A549 (cell line): Measurements from ENCODE around the gene HOXB8. TPM values are rescaled to one million over a fixed set of nuclear protein-coding genes. Genes with fewer than 3 reads are reported as not detected.
A peak's percentile ranks its signal among the peaks of the same experiment; 100 is the strongest.

Source experiments
- ATAC-seq, 2 experiments: fragments of 200-7000 bp in 1 of 2; fragments of >200 bp in 1 of 2; cut with Nextera tagmentation in 1 of 2; cut with Tn5 transposase in 1 of 2; 3 replicates each; pipeline versions ENCODE4 v1.8.0 to v1.9.1; 2018 to 2020; ENCODE audit warnings: mild to moderate bottlenecking in 1 of 2, moderate library complexity in 1 of 2
- CTCF ChIA-PET: fragments of 300-600 bp; sonication (Branson Sonifier 250); formaldehyde crosslinking; extraction: SDS; loops from one replicate; lab custom pipeline; 2021; ENCODE audit warnings: antibody characterized with exemption, inconsistent platforms; lab: Yijun Ruan, JAX
- POLR2A ChIA-PET: fragments of 350-600 bp; formaldehyde crosslinking; extraction: SDS; loops from one replicate; lab custom pipeline; 2021; ENCODE audit warnings: antibody characterized with exemption, inconsistent platforms; lab: Yijun Ruan, JAX
- DNase-seq, 2 experiments: peaks; one replicate each; pipeline versions ENCODE4 v3.0.0 to v3.0.0-alpha.2; 2011 to 2016; ENCODE audit warnings: low read depth in 1 of 2, low spot score in 1 of 2
- FAIRE-seq: peaks from 2 replicates; lab custom pipeline; 2011; peaks lifted over from hg19 to GRCh38; lab: Jason Lieb, UNC
- H3K27ac ChIP-seq, 2 experiments: fragments of >200 bp; sonication (Bioruptor Twin); formaldehyde crosslinking; 3 replicates each; pipeline ENCODE4 v1.5.1; 2016 to 2017
- H3K4me1 ChIP-seq: fragments of >200 bp; sonication (Bioruptor Twin); formaldehyde crosslinking; 3 replicates; pipeline ENCODE4 v1.6.1; 2016
- H3K4me2 ChIP-seq: fragments of >200 bp; sonication (Bioruptor Twin); formaldehyde crosslinking; 3 replicates; pipeline ENCODE4 v1.6.1; 2016
- H3K4me3 ChIP-seq: fragments of >200 bp; sonication (Bioruptor Twin); formaldehyde crosslinking; 3 replicates; pipeline ENCODE4 v1.5.1; 2016
- H3K9me3 ChIP-seq: fragments of >200 bp; sonication (Bioruptor Twin); formaldehyde crosslinking; 3 replicates; pipeline ENCODE4 v1.6.1; 2016
- CBX2 ChIP-seq: fragments of 200-600 bp; sonication (generic); IDR thresholded peaks from 2 replicates; pipeline ENCODE4 v1.6.1; 2016; ENCODE audit warnings: low read depth, mild to moderate bottlenecking, borderline replicate concordance
- CBX8 ChIP-seq: fragments of 200-600 bp; sonication (generic); IDR thresholded peaks from 2 replicates; pipeline ENCODE4 v1.6.1; 2016
- EHF ChIP-seq: fragments of 250-450 bp; sonication (Bioruptor Pico); IDR thresholded peaks from 2 replicates; pipeline ENCODE4 v1.5.0; 2020; ENCODE audit warnings: mild to moderate bottlenecking
- EHMT2 ChIP-seq: fragments of 200-600 bp; sonication (generic); IDR thresholded peaks from 2 replicates; pipeline ENCODE4 v1.6.1; 2016; ENCODE audit warnings: antibody characterized with exemption, low read depth, mild to moderate bottlenecking, moderate library complexity
- FOSL2 ChIP-seq, 2 experiments: fragments of 450-650 bp in 1 of 2; fragments of >200 bp in 1 of 2; sonication (Bioruptor Twin) in 1 of 2; formaldehyde crosslinking; IDR thresholded peaks; 2 replicates each; pipeline versions ENCODE4 v1.5.0 to v1.6.1; 2016 to 2020; ENCODE audit warnings: mild to moderate bottlenecking in 1 of 2, moderate library complexity in 1 of 2
- GATA3 ChIP-seq: IDR thresholded peaks from 2 replicates; pipeline ENCODE4 v1.6.1; 2012; ENCODE audit warnings: borderline replicate concordance
- JUN ChIP-seq, 2 experiments: fragments of >200 bp; sonication (Bioruptor Twin); formaldehyde crosslinking; IDR thresholded peaks; 2 replicates in 1 of 2; 3 replicates in 1 of 2; pipeline ENCODE4 v1.6.1; 2016 to 2017
- JUNB ChIP-seq: fragments of >200 bp; sonication (Bioruptor Twin); formaldehyde crosslinking; IDR thresholded peaks from 2 replicates; pipeline ENCODE4 v1.6.1; 2016
- KDM5A ChIP-seq: fragments of 200-600 bp; sonication (generic); IDR thresholded peaks from 2 replicates; pipeline ENCODE4 v1.6.1; 2016; ENCODE audit warnings: antibody characterized with exemption, mild to moderate bottlenecking
- MAZ ChIP-seq: fragments of 150-350 bp; IDR thresholded peaks from 2 replicates; pipeline ENCODE4 v1.6.1; 2014; ENCODE audit warnings: antibody characterized with exemption, low read depth, low read length, borderline replicate concordance
- NR3C1 ChIP-seq: fragments of >200 bp; sonication (Bioruptor Twin); formaldehyde crosslinking; IDR thresholded peaks from 3 replicates; pipeline ENCODE4 v1.6.1; 2017
- PHF8 ChIP-seq: fragments of 200-600 bp; sonication (generic); IDR thresholded peaks from 2 replicates; pipeline ENCODE4 v1.6.1; 2016; ENCODE audit warnings: low read depth, mild to moderate bottlenecking, antibody characterized with exemption, moderate library complexity, borderline replicate concordance
- RAD21 ChIP-seq, 2 experiments: fragments of >200 bp in 1 of 2; sonication (Bioruptor Twin) in 1 of 2; formaldehyde crosslinking in 1 of 2; IDR thresholded peaks in 1 of 2; conservative IDR thresholded peaks in 1 of 2; 2 replicates in 1 of 2; 3 replicates in 1 of 2; pipeline ENCODE4 v1.6.1; 2012 to 2018; ENCODE audit warnings: inconsistent platforms in 1 of 2
- SMC3 ChIP-seq: fragments of >200 bp; sonication (Bioruptor Twin); formaldehyde crosslinking; IDR thresholded peaks from 3 replicates; pipeline ENCODE4 v1.6.1; 2018; ENCODE audit warnings: inconsistent platforms
- TFCP2L1 ChIP-seq: fragments of 250-450 bp; sonication (Bioruptor Pico); IDR thresholded peaks from 2 replicates; pipeline ENCODE4 v1.5.0; 2021; ENCODE audit warnings: mild to moderate bottlenecking
- WGBS: methylation state at CpG from one replicate; pipeline ENCODE4 v1.1.6; 2017; ENCODE audit errors: missing lambda C conversion rate; 5-methylcytosine and 5-hydroxymethylcytosine counted together
- polyA plus RNA-seq, 4 experiments: library from polyadenylated mRNA; depleted of rRNA in 3 of 4; stranded (reverse); fragments of >200 nt; fragmentation: RNase III in 1 of 4; extraction: RNeasy Plus Mini Kit Qiagen cat#74134 plus additional on column Dnase treatment in 1 of 4; gene quantifications; 2 replicates in 3 of 4; 3 replicates in 1 of 4; pipeline ENCODE4 v1.2.3, GENCODE V29; 2011 to 2017
- TF ChIP-seq, protein P1 (sequence below): IDR thresholded peaks from 2 replicates; pipeline ENCODE4 v1.6.1; 2012; ENCODE audit warnings: low read depth, borderline replicate concordance
- TF ChIP-seq, protein P2 (sequence below): IDR thresholded peaks from 2 replicates; pipeline ENCODE4 v1.6.1; 2012
- TF ChIP-seq, protein P3 (sequence below): fragments of >200 bp; sonication (Bioruptor Twin); formaldehyde crosslinking; IDR thresholded peaks from 3 replicates; pipeline ENCODE4 v1.5.1; 2016
- TF ChIP-seq, protein P4 (sequence below): fragments of 200-600 bp; sonication (generic); IDR thresholded peaks from 2 replicates; pipeline ENCODE4 v1.6.1; 2016; ENCODE audit warnings: antibody characterized with exemption, mild to moderate bottlenecking, moderate library complexity
- TF ChIP-seq, protein P5 (sequence below): fragments of >200 bp; sonication (Bioruptor Twin); formaldehyde crosslinking; IDR thresholded peaks from 2 replicates; pipeline ENCODE4 v1.6.1; 2016

The HOXB8 gene
- polyA plus RNA-seq, 2 of the 4 experiments (the other 2 are of a cell fraction) = 5.8 to 11.1 TPM

DNA sequence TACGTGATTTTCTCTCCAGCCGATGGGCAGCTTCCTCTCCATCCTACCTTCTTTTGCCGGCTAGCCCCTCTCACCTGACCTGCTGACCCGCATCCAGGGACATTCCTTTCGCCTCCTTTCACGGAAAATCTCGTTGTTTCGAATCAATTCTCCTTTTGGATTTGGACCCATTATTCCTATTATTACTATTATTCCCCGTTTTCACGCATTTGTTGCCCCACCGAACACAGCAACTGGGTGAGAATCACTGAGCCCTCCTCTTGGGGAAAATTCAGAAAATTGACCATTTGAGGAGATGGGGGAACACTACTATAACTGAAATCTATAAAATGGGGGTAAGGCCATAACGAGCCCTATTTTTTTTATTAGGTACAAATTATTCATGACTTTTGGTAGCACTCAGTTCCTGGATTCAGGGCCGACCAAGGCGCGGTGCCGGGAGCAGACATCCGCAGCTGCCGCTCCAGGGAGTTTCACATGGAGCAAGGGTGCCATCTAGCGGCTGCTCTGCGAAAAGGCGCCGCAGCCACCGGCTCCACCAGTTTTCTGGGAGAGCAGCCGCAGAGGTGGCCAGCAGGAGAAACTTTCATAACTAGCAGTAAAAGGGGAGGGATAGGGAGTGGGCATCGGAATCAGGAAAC lies 3.3 kb upstream of the HOXB8 start:
- WGBS = 27% methylated on average over 25 of the region's 25 CpGs
- peak; percentile 93 for FAIRE-seq
- ATAC-seq = peak; percentile 74 to 78
- peak overlapping the region; percentile 41; the same call in 2 of the 3 replicates for H3K4me2 ChIP-seq
- TF ChIP-seq, protein P1, sequence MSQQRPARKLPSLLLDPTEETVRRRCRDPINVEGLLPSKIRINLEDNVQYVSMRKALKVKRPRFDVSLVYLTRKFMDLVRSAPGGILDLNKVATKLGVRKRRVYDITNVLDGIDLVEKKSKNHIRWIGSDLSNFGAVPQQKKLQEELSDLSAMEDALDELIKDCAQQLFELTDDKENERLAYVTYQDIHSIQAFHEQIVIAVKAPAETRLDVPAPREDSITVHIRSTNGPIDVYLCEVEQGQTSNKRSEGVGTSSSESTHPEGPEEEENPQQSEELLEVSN = no peak
- TF ChIP-seq TFCP2L1 (no peak), JUNB (no peak), PHF8 (no peak), MAZ (no peak), JUN (IDR thresholded peaks at IDR 0.05) (peak in 1 of 2 experiments; percentile 39; a peak in 1 of 5 replicates), GATA3 (no peak), SMC3 (peak; percentile 95), CBX8 (no peak), KDM5A (no peak), RAD21 (conservative IDR thresholded peaks at IDR 0.05 in 1 of 2, IDR thresholded peaks at IDR 0.05 in 1 of 2) (peak; percentile 97 to 99), CBX2 (no peak)
- TF ChIP-seq, protein P2, sequence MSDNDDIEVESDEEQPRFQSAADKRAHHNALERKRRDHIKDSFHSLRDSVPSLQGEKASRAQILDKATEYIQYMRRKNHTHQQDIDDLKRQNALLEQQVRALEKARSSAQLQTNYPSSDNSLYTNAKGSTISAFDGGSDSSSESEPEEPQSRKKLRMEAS = peak; percentile 41; the same call in 1 of the 2 replicates
- TF ChIP-seq, protein P3, sequence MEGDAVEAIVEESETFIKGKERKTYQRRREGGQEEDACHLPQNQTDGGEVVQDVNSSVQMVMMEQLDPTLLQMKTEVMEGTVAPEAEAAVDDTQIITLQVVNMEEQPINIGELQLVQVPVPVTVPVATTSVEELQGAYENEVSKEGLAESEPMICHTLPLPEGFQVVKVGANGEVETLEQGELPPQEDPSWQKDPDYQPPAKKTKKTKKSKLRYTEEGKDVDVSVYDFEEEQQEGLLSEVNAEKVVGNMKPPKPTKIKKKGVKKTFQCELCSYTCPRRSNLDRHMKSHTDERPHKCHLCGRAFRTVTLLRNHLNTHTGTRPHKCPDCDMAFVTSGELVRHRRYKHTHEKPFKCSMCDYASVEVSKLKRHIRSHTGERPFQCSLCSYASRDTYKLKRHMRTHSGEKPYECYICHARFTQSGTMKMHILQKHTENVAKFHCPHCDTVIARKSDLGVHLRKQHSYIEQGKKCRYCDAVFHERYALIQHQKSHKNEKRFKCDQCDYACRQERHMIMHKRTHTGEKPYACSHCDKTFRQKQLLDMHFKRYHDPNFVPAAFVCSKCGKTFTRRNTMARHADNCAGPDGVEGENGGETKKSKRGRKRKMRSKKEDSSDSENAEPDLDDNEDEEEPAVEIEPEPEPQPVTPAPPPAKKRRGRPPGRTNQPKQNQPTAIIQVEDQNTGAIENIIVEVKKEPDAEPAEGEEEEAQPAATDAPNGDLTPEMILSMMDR = peak; percentile 99
- TF ChIP-seq, protein P4, sequence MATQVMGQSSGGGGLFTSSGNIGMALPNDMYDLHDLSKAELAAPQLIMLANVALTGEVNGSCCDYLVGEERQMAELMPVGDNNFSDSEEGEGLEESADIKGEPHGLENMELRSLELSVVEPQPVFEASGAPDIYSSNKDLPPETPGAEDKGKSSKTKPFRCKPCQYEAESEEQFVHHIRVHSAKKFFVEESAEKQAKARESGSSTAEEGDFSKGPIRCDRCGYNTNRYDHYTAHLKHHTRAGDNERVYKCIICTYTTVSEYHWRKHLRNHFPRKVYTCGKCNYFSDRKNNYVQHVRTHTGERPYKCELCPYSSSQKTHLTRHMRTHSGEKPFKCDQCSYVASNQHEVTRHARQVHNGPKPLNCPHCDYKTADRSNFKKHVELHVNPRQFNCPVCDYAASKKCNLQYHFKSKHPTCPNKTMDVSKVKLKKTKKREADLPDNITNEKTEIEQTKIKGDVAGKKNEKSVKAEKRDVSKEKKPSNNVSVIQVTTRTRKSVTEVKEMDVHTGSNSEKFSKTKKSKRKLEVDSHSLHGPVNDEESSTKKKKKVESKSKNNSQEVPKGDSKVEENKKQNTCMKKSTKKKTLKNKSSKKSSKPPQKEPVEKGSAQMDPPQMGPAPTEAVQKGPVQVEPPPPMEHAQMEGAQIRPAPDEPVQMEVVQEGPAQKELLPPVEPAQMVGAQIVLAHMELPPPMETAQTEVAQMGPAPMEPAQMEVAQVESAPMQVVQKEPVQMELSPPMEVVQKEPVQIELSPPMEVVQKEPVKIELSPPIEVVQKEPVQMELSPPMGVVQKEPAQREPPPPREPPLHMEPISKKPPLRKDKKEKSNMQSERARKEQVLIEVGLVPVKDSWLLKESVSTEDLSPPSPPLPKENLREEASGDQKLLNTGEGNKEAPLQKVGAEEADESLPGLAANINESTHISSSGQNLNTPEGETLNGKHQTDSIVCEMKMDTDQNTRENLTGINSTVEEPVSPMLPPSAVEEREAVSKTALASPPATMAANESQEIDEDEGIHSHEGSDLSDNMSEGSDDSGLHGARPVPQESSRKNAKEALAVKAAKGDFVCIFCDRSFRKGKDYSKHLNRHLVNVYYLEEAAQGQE = no peak
- TF ChIP-seq, protein P5, sequence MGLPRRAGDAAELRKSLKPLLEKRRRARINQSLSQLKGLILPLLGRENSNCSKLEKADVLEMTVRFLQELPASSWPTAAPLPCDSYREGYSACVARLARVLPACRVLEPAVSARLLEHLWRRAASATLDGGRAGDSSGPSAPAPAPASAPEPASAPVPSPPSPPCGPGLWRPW = no peak
- peaks cover 12% of the 10 kb centered on the region for H3K4me1 ChIP-seq
- no peak overlapping the region for H3K4me3 ChIP-seq
- peak; percentile 86 to 97 for DNase-seq
- ChIA-PET POLR2A (interaction anchor here (1.3 kb wide), 1 partner anchor 14 kb away, joined by 4 read pairs; the partner anchor contains the start of gene HOXB6), CTCF (interaction anchor here (0.6 to 9.7 kb wide), 89 partner anchors 9 to 592 kb away, joined by 3 to 84 read pairs (median 4); partner anchors contain the start of gene HOXB7)
- H3K9me3 ChIP-seq = no peaks in the 10 kb centered on the region
- H3K27ac ChIP-seq = no peak overlapping the region

DNA sequence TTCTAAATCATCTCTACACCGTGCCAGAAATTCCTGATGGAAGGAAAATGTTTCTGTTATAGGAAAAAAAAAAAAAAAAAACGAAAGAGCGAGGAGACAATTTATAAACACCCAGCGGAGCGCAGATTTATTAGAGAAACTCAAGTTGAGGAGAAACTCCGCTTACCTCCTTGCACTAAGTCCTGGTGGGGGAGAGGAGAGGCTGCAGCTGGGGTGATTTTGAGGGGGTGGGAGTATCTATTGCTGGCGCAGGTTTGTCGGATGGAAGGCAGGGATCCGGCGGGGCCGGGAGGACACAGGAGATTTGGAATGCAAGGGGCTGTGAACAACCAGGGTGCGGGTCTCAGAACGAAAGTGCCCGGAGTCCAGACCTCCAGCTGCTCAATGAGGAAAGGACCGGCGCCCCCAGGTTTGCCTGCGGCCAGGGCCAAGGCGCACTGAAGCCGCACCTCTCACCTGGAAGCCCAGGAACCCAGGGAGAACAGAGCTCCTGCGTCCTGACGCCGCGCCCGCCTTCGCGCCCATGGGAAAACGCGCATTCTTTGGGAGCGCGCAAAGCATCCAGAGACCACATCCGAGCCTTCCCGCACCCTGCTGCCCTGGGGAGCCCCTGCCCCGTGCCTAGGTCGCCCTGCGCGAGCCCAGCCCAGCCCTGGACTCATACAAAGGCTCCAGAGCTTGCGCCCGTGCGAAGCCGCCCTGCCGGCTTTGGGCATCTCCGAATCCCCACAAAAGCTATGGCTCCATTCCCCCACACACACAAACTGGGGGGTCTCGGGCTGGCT lies 2.6 kb upstream of the HOXB8 start:
- Histone ChIP-seq H3K4me2 (no peak overlapping the region), H3K4me3 (no peak overlapping the region), H3K27ac (no peak overlapping the region), H3K9me3 (no peaks in the 10 kb centered on the region), H3K4me1 (peaks cover 12% of the 10 kb centered on the region)
- TF ChIP-seq NR3C1 (no peak), FOSL2 (IDR thresholded peaks at IDR 0.05) (no peak), FOSL2 (CRISPR knock-in tag; IDR thresholded peaks at IDR 0.05) (no peak), EHF (CRISPR knock-in tag) (no peak), EHMT2 (no peak), CBX8 (no peak)
- TF ChIP-seq, protein P4 = no peak
- TF ChIP-seq, protein P3 = no peak
- FAIRE-seq (no peak), ATAC-seq (no peak), DNase-seq (no peak)
- 85% methylated on average over 43 of the region's 43 CpGs for WGBS
- CTCF ChIA-PET = interaction anchor here (0.7 to 9.7 kb wide), 78 partner anchors 8 to 591 kb away, joined by 3 to 84 read pairs (median 5); partner anchors contain the start of gene HOXB7
- POLR2A ChIA-PET = interaction anchor here (0.6 to 1.3 kb wide), 2 partner anchors 13 to 487 kb away, joined by 4 to 5 read pairs; partner anchors contain the start of gene HOXB6
